ENCODE measurements around the gene FCAMR. TPM values are rescaled to one million over a fixed set of nuclear protein-coding genes. Genes with fewer than 3 reads are reported as not detected.

Gene FCAMR
- total and polyA plus RNA-seq, 2 experiments from 2014 or later = not detected

DNA sequence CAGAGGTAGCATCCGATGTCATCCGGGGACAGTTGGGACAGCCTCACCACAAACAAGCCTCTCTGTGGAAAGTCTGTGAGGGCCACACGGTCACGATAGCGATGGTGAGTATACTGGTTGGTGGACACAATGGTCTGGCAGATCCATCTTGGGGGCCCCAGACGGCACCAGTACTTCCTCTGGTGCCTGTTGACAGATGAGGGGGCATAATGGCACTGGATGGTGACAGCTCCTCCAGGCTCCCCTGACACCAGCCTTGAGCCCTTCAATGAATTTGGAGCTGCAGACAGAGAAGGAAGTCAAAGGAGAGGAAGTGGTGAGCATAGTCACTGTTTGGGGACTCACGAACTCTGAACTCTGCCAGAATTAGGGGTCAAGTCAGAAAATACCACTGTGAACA lies 8.0 kb downstream of the FCAMR start (continued):
- TF ChIP-seq, protein P1, sequence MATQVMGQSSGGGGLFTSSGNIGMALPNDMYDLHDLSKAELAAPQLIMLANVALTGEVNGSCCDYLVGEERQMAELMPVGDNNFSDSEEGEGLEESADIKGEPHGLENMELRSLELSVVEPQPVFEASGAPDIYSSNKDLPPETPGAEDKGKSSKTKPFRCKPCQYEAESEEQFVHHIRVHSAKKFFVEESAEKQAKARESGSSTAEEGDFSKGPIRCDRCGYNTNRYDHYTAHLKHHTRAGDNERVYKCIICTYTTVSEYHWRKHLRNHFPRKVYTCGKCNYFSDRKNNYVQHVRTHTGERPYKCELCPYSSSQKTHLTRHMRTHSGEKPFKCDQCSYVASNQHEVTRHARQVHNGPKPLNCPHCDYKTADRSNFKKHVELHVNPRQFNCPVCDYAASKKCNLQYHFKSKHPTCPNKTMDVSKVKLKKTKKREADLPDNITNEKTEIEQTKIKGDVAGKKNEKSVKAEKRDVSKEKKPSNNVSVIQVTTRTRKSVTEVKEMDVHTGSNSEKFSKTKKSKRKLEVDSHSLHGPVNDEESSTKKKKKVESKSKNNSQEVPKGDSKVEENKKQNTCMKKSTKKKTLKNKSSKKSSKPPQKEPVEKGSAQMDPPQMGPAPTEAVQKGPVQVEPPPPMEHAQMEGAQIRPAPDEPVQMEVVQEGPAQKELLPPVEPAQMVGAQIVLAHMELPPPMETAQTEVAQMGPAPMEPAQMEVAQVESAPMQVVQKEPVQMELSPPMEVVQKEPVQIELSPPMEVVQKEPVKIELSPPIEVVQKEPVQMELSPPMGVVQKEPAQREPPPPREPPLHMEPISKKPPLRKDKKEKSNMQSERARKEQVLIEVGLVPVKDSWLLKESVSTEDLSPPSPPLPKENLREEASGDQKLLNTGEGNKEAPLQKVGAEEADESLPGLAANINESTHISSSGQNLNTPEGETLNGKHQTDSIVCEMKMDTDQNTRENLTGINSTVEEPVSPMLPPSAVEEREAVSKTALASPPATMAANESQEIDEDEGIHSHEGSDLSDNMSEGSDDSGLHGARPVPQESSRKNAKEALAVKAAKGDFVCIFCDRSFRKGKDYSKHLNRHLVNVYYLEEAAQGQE (IDR thresholded peaks at IDR 0.05; ENCODE audit: unreplicated experiment) = no peak
- TF ChIP-seq EZH2phosphoT487 (IDR thresholded peaks at IDR 0.05; ENCODE audit: unreplicated experiment) (no peak), POLR2AphosphoS5 (IDR thresholded peaks at IDR 0.05; ENCODE audit: low read depth) (no peak), ETS1 (IDR thresholded peaks at IDR 0.05) (no peak), EZH2 (IDR thresholded peaks at IDR 0.05; ENCODE audit: low read depth, unreplicated experiment) (no peak)

GRCh38 chr1:206961668-206962067 lies 8.6 kb downstream of the FCAMR start:
- Histone ChIP-seq H3K27ac (ENCODE audit: low read depth) (no peak overlapping the region), H3K4me1 (ENCODE audit: insufficient read depth) (no peaks in the 10 kb centered on the region), H3K36me3 (ENCODE audit: insufficient read depth) (no peaks in the 10 kb centered on the region), H3K27me3 (ENCODE audit: insufficient read depth) (no peaks in the 10 kb centered on the region), H3K4me3 (no peak overlapping the region), H3K9me2 (ENCODE audit: insufficient read depth) (no peaks in the 10 kb centered on the region; the same call in 1 of the 2 replicates), H2AFZ (no peak overlapping the region), H3K4me2 (no peak overlapping the region), H4K20me1 (replicated peaks; ENCODE audit: insufficient read depth) (no peaks in the 10 kb centered on the region), H3K79me2 (replicated peaks; ENCODE audit: insufficient read depth) (no peaks in the 10 kb centered on the region), H3F3A (replicated peaks; ENCODE audit: low read depth) (no peaks in the 10 kb centered on the region)
- no peak for DNase-seq (ENCODE audit: low spot score)
- Mint-ChIP-seq H3K4me3 (no peak overlapping the region), H3K9me3 (no peaks in the 10 kb centered on the region), H3K27me3 (ENCODE audit: insufficient read depth, low read depth, poor library complexity) (peaks cover 4% of the 10 kb centered on the region), H3K36me3 (ENCODE audit: low read depth) (no peaks in the 10 kb centered on the region), H3K27ac (no peak overlapping the region), H3K4me1 (no peaks in the 10 kb centered on the region)
- ATAC-seq = no peak
- TF ChIP-seq ZNF114 (CRISPR knock-in tag; IDR thresholded peaks at IDR 0.05) (no peak), STAT1 (IDR thresholded peaks at IDR 0.05; ENCODE audit: unreplicated experiment) (no peak), ETS1 (IDR thresholded peaks at IDR 0.05) (no peak), JUNB (IDR thresholded peaks at IDR 0.05; ENCODE audit: unreplicated experiment) (no peak), ZNF462 (CRISPR knock-in tag; IDR thresholded peaks at IDR 0.05) (no peak), CREB1 (CRISPR knock-in tag; IDR thresholded peaks at IDR 0.05; ENCODE audit: low read depth) (no peak), NANOG (IDR thresholded peaks at IDR 0.05; ENCODE audit: borderline replicate concordance) (no peak), ZNF331 (CRISPR knock-in tag; IDR thresholded peaks at IDR 0.05; ENCODE audit: low read depth) (no peak)

Data from GM23338 (cell line).